Left renal cortex interstitium (tissue), 4 donors: ENCODE measurements around the gene KCNMA1. TPM values are rescaled to one million over a fixed set of nuclear protein-coding genes. Genes with fewer than 3 reads are reported as not detected.

Experiments
- DNase-seq, 4 donors: peaks; one replicate each; pipeline ENCODE4 v3.0.0-alpha.2; 2013; ENCODE audit warnings: low read depth in 4 of 4, low spot score in 2 of 4, missing footprints in 1 of 4
- polyA plus RNA-seq, 4 donors: library from polyadenylated mRNA; unstranded; fragments of 120-200 nt; gene quantifications; one replicate each; pipeline ENCODE4 v1.2.1, GENCODE V29; 2013; ENCODE audit not compliant: insufficient read length in 4 of 4

KCNMA1 gene
- polyA plus RNA-seq, 4 donors = 2.8 to 5.2 (median 3.7) TPM

DNA sequence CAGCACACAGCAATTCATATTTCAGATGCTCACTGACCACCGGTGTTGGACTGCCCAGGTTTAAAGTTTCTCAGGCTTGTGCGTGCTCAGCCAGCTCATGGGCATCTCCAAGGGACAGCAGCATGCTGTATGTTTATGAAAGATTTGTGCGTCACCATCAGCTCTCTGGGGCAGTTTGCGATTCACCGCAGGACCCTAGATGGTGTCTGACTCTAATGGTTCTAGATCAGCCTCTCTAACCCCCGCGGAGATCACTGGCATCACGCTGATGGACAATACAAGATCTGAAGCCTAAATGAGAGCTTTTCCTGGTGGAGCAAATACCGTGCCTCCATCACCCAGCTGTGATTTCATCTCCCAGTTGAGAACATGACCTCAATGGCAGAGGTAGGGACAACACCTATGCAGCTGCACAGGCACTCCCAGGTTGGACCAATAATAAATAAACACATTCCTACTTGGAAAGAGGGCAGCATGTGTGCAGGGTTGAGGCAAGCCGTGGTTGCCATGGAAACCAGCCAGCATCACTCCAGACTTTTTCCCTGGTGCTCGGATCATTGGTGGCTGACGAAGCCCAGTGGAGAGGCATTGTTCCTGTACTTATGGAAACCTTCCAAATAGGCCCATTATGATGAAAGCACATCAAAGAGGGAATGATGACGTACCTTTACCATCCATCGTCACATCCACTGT, 253.6 kb downstream of the KCNMA1 start:
- no peak for DNase-seq

DNA sequence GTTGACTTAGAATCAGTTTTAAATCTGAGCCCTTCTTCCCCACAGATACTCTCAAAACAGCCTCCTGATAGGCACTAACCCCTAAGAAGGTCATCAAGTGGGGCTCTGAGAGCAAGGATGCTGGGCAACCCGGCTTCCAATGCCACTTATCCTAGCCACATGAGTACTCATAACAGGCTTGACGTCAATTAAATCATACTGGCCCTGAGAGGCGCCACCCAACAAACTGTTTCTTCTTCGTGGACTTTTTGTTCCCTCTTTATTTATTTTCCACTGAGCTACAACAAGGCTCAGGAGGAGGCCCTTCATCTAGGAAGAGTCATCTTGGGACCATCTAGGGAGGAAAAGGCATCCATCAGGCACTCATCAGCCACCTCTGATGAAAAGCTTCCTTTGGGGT, 255.9 kb downstream of the KCNMA1 start:
- DNase-seq = no peak

DNA sequence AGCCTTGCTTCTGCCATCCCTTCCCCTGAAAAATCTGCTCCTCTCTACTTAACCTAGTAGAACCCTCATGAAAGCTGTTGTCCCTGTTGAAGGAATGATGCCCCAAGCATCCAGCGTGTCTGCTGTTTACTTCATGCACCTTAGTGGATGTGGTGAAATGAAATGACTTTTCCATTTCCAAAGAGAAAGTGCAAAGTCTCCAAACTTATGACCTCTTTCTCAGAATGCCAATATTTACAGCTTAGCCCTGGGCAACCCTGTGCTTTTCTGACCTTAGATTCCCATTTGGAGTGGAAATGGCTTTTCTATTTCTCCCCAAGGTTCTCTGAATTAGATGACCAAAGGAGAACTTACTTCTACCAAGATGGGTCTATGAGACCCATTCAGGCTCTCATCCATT, 256.9 kb downstream of the KCNMA1 start:
- no peak for DNase-seq

DNA sequence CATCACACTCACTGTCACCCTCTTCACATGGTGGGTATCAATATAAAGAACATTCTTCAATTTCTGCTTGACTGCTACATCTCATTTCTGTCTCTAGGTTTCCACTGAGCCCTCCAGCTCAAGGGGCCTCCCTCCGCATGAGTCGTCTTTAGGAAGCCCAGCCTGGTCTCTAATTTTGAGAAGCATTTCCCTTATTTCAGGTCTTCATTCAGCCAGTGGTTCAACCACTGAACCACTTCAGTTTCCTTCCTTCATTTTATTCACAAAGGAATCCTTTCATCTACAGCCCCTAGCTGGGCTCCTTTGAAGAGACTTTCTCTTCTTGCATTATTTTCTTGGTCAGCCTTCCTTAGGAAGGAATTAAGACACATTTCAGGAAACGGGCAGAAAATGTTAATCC, 257.4 kb downstream of the KCNMA1 start:
- no peak for DNase-seq

DNA sequence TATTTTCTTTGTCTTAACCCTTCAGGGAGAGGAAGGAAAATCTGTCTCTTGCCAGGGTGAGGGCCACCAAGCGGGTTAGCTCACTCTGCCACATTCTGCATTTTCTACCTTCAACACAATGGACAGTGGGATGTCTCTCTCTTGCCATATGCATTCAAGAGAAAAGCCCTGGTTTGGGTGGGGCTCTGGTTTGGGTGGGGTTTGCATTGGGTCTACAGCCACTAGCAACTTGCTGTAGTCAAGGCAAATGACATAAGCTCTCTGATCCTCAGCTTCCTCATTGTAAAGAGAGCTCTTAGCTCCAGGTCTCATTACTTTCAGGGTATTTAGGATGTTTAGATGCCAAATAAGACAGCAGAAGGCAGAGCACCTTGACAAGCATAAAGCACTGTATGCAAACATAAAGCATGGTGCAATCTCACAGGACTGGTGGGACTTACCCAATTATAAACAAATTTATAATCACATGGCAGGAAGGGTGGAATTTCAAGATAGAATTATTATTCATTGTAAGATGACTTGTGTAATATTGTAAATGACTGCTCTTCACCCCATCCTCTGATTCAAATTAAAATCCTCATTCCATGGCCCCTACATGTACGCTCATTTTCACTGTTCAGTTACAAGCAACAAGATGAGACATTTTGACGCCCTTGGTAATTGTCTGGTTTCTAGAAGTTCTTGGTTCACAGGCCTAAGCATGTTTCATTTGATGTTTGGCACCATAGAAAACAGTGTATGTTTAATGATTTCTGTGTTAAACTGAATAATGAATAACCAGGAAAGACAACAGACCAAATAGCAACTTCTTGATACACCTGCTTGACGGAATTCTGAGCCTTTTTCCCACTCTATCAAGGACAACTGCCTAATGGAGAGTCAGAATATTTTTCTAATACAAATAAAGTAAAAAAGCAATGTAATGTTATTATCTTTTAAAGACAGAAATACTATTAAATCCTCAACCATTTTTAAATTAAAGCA, 258.9 kb downstream of the KCNMA1 start:
- DNase-seq = no peak

DNA sequence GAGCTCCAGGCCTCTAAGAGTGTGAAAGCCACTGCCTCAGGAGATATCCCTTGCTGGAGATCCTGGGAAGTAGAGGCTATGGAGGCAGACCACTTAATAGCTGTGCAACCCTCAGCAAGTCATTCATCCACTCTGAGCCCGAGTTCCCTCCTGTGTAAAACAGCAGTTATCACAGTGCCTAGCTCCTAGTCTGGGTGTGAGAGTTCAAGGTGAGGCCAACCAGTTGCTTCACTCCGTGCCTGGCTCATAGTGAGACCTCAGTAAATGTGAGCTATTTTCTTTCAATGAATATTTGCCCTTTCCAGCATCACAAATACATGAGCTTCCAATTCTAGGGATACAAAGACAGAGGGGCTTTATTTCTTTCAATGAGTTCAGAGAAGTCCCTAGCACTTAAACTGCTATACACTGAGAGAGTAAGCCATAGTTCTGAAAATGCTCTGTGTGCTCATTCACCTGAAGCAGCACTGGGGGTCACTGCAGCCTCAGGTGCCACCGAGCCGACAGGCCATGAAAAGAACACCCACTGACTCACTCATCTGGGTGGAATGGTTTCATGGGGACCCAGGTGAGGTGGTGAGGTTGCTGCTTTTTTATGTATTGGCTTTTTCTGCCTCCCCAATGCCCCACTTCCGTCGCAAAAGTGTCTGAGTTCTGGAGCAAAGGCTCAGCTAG, 259.8 kb downstream of the KCNMA1 start:
- DNase-seq = no peak

DNA sequence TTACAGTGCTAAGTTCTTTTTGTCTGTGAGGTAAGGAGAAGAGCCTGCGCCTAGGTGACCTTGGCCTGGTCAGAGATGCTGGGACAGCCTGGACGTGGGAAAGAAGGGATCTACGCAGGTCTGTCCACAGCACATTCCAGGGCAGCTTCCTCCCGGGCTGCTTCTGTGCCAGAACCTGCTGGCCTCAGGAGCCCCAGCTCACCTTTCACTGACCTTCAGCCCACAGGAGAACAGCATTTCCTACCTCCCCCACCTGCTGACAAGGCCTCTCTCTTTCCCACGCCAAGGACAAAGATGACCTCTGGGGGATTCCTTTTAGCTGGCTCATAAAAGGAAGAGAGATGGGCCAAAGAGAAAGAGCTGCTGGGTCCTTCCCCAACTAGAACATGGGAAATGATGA, 260.6 kb downstream of the KCNMA1 start:
- DNase-seq = no peak

DNA sequence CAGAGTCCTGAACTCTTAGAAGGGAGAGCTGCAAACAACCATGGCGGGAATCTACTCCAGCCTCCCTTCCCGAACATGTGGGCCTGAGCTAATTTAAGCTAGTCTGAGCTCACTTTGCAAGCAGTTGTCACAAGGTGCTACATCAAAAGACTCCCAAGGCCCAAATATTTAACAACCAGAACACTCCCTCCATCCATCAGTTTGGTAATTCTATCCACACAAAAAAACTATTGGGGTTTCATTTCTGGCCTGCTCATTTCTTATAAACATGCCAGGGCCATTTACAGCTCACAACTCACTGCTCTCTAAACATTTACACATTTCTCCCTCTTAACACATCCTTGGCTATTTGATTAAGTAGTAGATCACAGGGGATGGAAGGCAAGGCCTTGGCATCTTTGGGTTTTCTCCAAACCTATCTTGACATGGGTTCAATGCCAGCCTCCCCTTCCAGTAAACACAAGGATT, 263.4 kb downstream of the KCNMA1 start:
- DNase-seq = no peak

DNA sequence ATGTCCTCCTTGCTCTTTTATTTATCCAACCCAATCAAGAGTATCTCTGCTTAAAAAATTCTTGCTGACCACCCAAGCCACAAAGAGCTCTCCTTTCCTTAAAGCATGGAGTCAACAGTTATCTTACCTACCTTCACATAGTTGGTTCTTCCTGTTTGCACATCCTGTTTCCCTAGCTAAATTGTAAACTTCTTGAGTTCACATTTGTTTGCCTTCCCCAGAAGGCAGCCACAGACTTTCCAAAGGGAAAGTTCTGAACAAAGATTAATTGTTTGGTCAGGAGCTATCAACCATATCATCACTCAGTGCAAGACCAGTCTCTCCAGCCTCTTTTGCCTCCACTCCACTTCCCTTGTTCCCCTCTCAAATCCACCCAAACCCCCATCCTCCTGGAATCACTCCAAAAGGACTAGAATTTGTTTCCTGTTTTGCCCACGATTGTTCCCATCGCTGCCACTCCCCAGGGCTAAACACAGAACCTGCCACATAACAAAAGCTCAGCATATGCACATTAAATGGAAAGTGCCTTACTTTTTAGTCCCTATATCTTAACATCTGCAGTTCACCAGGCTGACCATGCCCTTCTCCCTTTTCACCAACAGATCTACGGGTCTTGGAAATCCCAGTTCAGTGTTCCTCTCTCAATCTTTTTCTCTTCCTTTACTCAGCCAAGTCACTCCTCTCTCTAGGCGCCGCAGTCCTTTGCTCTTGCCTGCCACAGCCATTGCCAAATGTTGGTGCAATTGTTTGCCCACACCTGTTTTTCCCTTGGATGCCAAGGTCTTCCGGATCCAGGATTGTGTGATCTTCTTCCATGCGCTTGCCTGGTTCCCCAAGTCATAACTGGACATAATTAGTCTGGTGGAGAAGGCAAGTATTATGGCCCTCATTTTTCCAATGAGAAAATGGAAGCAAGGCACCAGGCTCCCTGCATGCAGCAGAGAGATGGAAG, 265.5 kb downstream of the KCNMA1 start:
- DNase-seq = no peak

DNA sequence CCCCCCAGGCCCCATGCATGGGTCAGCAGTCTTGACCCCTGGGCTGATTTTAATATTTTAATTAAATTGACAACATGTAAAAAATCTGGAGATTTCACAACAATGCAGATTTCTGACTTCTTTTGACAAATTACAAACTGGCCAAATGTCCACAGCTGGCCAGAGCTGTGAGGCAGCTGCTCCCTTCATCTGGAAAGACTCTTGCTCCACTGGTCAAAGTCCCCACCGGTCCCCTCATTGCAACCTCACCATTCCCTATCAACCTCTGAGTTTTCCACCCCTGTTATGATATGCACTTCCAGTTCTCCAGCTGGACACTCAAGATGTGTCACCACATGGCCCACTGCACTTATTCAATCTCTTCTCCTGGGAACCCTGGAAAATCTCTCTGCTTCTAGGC, 266.2 kb downstream of the KCNMA1 start:
- DNase-seq = no peak

DNA sequence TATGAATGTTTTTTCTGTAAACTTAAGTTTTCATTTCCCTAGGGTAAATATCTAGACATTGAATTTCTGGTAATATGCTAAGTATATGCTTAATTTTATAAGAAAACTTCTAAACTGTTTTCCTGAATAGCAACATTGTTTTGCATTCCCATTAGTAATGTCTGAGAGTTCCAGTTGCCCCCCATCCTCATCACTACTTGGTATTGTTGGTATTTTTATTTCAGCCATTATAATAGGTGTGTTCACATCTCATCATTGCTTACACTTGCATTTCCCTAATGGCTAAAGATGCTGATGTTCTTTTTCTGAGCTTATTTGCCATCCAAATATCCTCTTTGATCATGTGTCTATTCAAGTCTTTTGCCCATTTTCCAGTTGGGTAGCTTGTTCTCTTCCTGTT, 269.6 kb downstream of the KCNMA1 start:
- no peak for DNase-seq

DNA sequence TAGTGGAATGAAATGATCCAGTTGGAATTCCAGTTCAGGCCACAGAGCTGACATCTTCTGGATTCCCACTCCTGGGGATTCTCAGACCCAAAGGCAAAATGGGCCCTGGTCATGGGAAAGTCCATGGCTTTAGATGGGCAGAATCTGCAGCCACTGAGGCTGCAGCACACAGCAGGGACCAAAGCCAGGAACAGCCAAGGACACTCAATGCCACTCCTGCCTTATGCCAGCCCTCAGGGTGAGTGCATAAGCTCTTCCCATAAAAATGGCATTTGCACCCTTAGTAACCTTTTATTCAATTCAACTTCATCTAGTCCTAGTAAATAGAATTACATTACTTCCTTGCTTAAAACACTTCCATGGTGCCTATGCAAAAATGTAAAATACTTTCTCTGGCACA, 274.4 kb downstream of the KCNMA1 start:
- DNase-seq = no peak

DNA sequence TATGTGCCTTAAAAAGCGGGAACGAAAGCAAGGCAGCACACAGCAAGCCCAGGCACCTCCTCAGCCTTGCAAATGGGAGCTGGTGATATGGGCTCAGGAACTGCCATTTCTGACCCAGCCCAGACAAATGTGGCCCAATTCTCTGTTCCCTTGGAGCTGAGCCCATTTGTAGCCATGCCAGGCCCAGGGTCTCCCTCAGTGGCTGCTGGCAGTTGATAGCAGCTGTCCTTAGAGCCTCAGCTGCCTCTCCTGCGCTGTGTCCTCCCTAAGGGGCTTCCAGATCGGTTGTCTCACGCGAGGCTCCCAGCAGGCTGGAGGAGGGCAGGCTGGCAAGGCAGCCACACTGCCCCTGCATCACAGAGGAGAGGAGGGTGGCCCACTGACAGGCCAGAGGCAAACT, 275.8 kb downstream of the KCNMA1 start:
- no peak for DNase-seq

DNA sequence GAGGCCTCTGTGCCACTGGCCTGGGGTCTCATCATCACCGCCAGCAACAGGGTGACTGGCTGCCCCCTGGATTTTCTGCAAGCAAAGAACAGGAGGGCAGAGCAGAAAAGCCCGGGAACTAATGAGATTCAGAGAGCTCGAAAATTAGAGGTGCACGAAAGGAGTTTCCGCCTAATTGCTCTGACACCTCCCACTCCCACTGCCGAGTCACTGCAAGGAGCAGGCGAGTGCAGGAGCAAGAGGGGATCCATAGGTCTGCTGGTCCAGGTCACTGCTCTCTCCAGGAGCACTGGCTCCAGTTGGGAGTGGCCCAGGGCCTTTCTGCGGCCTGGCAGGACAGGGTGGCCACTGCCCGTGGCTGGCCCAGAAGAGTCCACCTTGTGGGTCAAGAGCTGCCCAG, 276.2 kb downstream of the KCNMA1 start:
- DNase-seq = no peak

DNA sequence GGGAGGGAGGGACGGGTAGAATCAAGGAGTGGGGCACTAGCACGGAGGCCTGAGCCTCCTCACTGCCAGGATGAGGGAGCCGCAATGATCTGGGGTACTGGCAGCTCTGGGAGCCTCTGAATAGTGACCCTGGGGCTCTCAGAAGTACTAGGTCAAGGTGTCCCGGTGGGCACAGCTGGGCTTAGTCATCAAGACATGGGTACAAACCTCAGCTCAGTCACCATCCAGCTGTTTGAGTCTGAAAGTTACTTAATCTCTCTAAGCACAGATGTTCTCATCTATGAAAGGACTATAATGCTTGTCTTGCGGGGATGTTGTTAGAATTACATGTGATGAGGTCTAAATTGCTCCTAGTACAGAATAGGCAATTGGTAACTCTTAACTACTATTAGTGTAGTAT, 276.8 kb downstream of the KCNMA1 start:
- no peak for DNase-seq

DNA sequence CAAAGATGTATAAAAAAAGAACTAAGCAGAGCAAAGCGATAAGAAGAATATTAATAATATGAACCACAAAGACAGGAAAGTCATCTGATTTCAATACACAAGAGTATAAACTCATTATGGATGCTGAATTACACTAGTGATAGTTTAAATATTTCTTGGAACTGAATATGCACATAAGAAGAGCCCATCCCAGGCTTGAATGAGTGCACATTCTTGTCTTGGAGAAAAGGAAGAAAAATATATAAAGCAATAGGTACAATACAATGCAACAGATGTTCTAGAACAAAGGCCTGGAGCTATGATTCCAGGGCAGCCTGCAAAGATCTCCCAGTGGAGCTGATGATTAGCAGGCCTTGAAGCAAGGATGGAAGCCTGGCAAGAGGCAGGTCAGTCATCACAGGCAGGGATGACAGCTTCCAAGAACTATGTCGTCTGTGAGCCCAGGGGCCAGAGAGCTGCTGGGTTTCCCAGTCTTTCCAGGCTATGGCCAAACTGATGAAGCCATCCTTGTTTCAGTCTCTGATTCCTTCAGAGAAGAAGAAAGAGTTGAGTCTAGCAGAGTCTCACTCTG, 277.6 kb downstream of the KCNMA1 start:
- DNase-seq = no peak

DNA sequence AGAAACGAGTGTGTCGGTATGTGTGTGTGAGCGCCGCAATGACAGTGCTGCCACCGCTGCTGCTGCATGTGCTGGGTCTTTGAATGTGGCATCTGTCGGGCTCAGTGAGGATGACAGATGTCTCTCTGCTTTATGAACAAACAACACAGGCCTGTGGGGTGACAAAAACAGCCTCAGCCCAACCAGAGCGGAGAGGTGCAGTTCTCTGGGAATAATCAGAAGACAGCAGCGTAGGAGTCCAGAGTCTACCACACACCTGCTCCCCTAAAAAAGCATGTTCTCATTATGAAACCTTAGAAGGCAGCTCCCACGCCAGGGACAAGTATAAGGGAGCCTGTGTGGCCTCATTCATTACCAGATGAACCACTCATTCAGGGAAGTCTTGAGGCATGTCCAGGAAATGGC, 278.3 kb downstream of the KCNMA1 start:
- DNase-seq = no peak

DNA sequence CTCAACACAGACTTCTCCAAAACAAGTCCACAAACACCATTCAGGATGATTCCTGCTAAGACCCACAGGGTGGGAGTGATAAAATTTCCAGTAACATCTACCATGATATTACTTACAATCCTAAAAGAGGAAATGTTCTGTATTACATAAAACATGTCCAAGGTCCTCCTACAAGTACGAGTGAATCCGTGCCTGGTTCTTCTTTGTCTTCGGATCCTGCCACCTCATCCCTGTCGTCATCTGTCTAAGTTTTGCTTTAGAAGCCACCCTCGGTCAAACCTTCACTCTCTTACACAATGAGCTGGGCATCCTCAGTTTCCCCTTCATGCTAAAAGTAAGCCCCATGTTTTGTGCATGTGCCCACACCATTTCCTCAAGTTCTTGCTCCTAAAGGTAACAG, 279.0 kb downstream of the KCNMA1 start:
- DNase-seq = no peak

DNA sequence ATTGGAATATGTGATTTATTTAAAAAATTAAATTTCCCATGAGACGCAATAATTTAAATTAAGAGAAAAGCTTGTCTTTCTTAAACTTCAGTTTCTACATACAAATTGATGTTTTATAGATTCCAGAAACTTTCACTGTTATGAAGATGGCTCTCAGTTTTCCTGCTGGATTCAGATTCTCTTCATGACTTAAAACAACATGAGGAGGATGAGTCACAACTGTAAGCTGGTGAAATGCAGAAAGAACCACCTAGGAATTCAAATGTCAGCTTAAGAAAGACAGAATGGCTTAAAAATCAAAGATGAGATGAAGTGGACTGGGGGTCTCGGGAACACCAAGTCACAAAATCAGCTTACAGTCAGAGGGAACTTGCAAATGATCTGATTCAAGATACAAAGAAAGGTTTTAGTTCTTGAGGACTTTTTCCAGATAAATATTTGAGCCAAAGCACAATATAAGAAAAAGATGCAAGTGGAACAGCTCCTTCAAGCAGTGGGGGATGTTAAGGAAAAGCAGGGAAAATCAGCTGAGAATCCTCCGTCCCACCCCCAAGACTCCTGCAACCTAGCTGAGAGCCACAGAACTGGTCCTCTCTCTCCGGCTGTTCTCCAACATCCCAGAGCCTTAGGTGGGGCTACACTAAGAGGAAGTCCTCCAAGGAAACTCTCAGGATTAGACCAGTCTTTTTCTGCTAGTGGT, 279.8 kb downstream of the KCNMA1 start:
- DNase-seq = no peak
